ENCODE measurements around the gene LIG1.
A peak's percentile ranks its signal among the peaks of the same experiment; 100 is the strongest.
"Not testable (repeated sequence)": the region's sequence is repeated elsewhere in the genome, so short reads cannot be mapped to it uniquely, and the experiment has no call there.

Gene LIG1

DNA sequence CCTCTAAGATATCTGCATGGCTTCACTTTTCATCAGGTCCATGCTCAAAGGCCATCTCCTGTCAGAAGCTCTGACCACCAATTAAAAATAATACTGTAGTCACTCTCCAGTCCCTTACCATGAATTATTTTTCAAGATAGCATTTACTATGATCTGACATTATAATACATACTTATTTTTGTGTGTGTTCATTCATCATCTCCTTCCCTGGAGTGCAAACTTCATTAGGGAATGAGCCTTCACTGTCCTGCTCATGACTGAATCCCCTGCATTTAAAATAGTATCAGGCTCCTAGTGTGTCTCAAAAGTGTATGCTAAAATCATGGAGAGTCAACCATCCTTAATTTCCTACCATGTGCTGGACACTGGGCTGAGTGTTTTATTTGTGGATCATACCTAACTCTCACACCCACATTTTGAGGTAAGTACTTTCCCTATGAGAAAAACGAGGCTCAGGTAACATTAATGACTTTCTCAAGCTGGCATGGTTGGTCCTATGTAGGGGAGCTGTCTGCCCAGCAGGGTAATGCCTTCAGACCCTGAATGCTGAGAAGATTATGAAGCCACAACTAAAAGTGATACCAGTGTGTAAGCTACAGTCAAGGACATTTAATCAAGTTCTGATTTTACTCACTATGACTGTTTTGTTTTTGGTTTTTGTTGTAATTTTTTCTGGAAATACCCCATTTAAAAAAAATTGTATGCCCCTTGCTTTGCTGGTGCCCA, 75.9 kb downstream of the LIG1 start:
- no peak overlapping the region for H3K4me3 ChIP-seq (ENCODE audit: low read depth, low read length)
- no peak overlapping the region for H3K27ac ChIP-seq
- in situ Hi-C loops (cut with HindIII; ENCODE audit: low pct_ligation_motif_present, low sequenced_read_pairs): no loop called here
- no peaks in the 10 kb centered on the region for H3K36me3 ChIP-seq (replicated peaks)
- TF ChIP-seq, protein P1, sequence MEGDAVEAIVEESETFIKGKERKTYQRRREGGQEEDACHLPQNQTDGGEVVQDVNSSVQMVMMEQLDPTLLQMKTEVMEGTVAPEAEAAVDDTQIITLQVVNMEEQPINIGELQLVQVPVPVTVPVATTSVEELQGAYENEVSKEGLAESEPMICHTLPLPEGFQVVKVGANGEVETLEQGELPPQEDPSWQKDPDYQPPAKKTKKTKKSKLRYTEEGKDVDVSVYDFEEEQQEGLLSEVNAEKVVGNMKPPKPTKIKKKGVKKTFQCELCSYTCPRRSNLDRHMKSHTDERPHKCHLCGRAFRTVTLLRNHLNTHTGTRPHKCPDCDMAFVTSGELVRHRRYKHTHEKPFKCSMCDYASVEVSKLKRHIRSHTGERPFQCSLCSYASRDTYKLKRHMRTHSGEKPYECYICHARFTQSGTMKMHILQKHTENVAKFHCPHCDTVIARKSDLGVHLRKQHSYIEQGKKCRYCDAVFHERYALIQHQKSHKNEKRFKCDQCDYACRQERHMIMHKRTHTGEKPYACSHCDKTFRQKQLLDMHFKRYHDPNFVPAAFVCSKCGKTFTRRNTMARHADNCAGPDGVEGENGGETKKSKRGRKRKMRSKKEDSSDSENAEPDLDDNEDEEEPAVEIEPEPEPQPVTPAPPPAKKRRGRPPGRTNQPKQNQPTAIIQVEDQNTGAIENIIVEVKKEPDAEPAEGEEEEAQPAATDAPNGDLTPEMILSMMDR (IDR thresholded peaks at IDR 0.05; ENCODE audit: low read depth, low read length, missing control alignments): no peak
- no peak for DNase-seq
- H3K27me3 ChIP-seq (replicated peaks): no peaks in the 10 kb centered on the region

DNA sequence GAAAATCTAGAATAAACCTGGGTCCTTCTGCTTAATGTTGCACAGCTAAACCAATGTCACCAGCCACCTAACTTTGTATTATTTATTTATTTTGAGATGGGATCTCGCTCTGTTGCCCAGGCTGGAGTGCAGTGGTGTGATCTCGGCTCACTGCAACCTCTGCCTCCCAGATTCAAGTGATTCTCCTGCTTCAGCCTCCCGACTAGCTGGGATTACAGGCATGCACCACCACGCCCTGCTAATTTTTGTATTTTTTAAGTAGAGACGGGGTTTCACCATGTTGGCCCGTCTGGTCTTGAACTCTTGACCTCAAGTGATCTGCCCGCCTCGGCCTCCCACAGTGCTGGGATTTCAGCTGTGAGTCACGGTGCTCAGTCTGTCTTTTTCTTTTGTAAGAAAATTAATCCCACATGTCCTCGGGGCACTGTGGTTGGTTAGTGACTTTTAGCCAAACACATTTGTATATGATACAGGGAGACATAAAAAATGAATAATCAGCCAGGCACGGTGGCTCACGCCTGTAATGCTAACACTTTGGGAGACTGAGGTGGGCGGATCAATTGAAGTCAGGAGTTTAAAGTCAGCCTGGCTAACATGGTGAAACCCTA, 78.9 kb downstream of the LIG1 start:
- H3K27me3 ChIP-seq (replicated peaks); in situ Hi-C loops (cut with HindIII; ENCODE audit: low pct_ligation_motif_present, low sequenced_read_pairs); H3K36me3 ChIP-seq (replicated peaks); H3K4me3 ChIP-seq (ENCODE audit: low read depth, low read length): not testable (repeated sequence)
- DNase-seq: peak; percentile 85
- H3K27ac ChIP-seq: peak overlapping the region; percentile 47

DNA sequence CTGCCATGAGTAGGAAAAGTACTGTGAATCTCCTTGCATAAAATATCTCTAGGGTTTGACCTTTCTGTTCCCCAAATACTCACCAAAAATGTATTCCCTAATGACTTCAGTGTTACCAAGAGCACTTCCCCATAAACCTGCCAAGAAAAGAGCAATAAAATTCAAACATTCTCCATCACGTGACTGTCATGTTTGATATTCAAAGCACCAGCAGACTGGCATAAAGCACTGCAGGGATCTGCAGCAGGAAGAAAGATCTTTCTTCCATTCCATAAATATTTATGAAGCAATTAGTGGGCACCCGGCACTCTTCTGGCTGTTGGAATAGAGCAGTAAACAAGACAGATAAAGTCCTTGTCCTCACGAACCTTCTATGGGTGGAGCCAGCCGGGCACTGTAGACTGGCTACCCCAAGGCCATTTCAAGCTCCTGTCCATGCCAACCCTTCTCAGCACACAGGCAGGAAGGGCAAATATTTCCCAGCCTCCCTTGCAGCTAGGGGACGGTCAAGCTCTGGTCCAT, 79.8 kb downstream of the LIG1 start:
- in situ Hi-C loops (cut with HindIII; ENCODE audit: low pct_ligation_motif_present, low sequenced_read_pairs): no loop called here
- no peak for DNase-seq
- TF ChIP-seq, protein P1 (IDR thresholded peaks at IDR 0.05; ENCODE audit: low read depth, low read length, missing control alignments): no peak
- H3K27me3 ChIP-seq (replicated peaks): no peaks in the 10 kb centered on the region
- no peak overlapping the region for H3K4me3 ChIP-seq (ENCODE audit: low read depth, low read length)
- H3K36me3 ChIP-seq (replicated peaks): no peaks in the 10 kb centered on the region
- no peak overlapping the region for H3K27ac ChIP-seq

DNA sequence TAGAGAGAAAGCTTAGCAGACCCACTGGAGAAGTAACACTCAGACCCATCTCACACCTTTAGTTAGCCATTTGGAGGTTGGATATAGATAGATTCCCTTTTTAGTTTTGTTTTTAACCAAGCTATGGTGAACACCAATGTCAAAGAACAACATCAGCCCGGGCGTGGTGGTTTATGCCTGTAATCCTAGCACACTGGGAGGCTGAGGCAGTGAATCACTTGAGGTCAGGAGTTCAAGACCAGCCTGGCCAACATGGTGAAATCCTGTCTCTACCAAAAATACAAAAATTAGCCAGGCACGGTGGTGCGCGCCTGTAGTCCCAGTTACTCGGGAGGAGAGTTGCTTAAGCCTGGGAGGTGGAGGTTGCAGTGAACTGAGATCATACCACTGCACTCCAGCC, 81.2 kb downstream of the LIG1 start:
- H3K4me3 ChIP-seq (ENCODE audit: low read depth, low read length); H3K27ac ChIP-seq; H3K36me3 ChIP-seq (replicated peaks); in situ Hi-C loops (cut with HindIII; ENCODE audit: low pct_ligation_motif_present, low sequenced_read_pairs); H3K27me3 ChIP-seq (replicated peaks): not testable (repeated sequence)
- DNase-seq: peak; percentile 6

DNA sequence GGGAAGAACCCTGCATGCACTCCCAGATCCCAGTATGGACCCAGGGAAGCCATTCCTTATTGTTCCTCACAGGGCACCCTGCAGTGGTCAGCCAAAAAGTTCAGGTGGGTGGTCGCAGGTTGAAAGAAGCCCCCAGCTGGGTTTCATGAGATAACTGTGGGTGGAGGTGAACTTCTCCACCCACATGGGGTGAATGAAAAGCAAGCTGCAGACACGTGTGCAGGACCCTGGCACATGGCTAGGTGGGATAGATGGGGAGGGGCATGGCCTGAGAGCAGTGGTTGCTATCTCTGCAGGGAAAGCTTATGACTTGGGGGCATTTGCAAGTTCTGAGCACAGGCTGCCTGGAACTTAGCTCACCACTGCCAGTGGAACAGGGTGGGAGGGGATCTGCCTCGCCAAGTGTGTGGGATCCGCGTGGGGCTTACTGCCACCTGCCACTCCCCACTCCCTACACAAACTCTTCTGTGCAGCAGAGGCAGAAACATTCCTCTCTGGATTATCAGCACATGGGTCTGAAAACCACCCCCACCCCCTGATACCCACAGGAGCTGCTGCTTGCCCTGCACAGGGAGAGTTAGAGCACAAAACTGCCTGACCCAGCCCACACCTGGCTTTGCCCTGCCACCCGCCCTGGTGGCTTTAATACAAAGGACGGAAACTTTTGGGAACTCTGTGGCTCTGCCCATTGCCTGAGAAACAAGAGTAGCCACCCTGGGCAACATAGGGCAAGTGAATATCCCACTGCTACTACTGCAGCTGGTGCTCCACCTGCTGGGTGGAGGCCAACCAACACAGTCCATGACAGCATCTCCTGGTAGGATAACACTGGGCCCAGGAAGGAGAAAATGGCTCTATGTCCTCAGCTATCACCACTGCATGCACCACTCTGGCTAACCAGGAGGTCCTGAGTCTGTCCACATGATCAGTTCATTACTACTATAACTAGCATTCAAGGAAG, 84.0 kb downstream of the LIG1 start:
- Histone ChIP-seq H3K4me3 (ENCODE audit: low read depth, low read length) (no peak overlapping the region), H3K27ac (no peak overlapping the region), H3K36me3 (replicated peaks) (no peaks in the 10 kb centered on the region), H3K27me3 (replicated peaks) (no peaks in the 10 kb centered on the region)
- TF ChIP-seq, protein P1 (IDR thresholded peaks at IDR 0.05; ENCODE audit: low read depth, low read length, missing control alignments): peak; percentile 15
- no peak for DNase-seq
- in situ Hi-C loops (cut with HindIII; ENCODE audit: low pct_ligation_motif_present, low sequenced_read_pairs): no loop called here

DNA sequence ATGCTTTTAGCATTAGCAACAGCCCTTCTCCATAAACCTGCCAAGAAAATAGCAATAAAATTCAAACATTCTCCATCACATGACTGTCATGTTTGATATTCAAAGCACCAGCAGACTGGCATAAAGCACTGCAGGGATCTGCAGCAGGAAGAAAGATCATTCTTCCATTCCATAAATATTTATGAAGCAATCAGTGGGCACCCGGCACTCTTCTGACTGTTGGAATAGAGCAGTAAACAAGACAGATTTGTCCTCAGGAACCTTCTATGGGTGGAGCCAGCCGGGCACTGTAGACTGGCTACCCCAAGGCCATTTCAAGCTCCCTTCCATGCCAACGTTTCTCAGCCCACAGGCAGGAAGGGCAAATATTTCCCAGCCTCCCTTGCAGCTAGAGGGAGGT, 85.1 kb downstream of the LIG1 start:
- Histone ChIP-seq H3K27ac (no peak overlapping the region), H3K27me3 (replicated peaks) (no peaks in the 10 kb centered on the region), H3K36me3 (replicated peaks) (no peaks in the 10 kb centered on the region), H3K4me3 (ENCODE audit: low read depth, low read length) (no peak overlapping the region)
- no peak for DNase-seq
- in situ Hi-C loops (cut with HindIII; ENCODE audit: low pct_ligation_motif_present, low sequenced_read_pairs): no loop called here
- TF ChIP-seq, protein P1 (IDR thresholded peaks at IDR 0.05; ENCODE audit: low read depth, low read length, missing control alignments): no peak

Measured in brain microvascular endothelial cell (primary cell).